DMS79 (cell line): ENCODE data around the gene ZNF77.
A peak's percentile ranks its signal among the peaks of the same experiment; 100 is the strongest.
"Not testable (repeated sequence)": the region's sequence is repeated elsewhere in the genome, so short reads cannot be mapped to it uniquely, and the experiment has no call there.

ENCODE experiments used
- DNase-seq: peaks from one replicate; lab custom pipeline; 2025; lab: John Stamatoyannopoulos, UW

The ZNF77 gene

GRCh38 chr19:2970201-2970835 lies 25.5 kb upstream of the ZNF77 start:
- DNase-seq = no peak

GRCh38 chr19:2969104-2969504 lies 24.3 kb upstream of the ZNF77 start:
- DNase-seq = peak; percentile 94

GRCh38 chr19:2967972-2968371 lies 23.2 kb upstream of the ZNF77 start:
- no peak for DNase-seq

GRCh38 chr19:2964874-2965273 lies 20.1 kb upstream of the ZNF77 start:
- no peak for DNase-seq

GRCh38 chr19:2963631-2964030 lies 18.9 kb upstream of the ZNF77 start:
- DNase-seq = not testable (repeated sequence)

- no peak for DNase-seq
Observed at GRCh38 chr19:2963122-2963521, 18.4 kb upstream of the ZNF77 start.

GRCh38 chr19:2962018-2962670 lies 17.4 kb upstream of the ZNF77 start:
- peak; percentile 63 for DNase-seq

- DNase-seq = no peak
Observed at GRCh38 chr19:2960120-2960519, 15.3 kb upstream of the ZNF77 start.

- no peak for DNase-seq
Observed at GRCh38 chr19:2957160-2957559, 12.4 kb upstream of the ZNF77 start.

GRCh38 chr19:2952953-2953481 lies 8.2 kb upstream of the ZNF77 start:
- DNase-seq = peak; percentile 48

- peak; percentile 98 for DNase-seq
Observed at GRCh38 chr19:2950286-2951124, 5.7 kb upstream of the ZNF77 start.

- no peak for DNase-seq
Observed at GRCh38 chr19:2949939-2950285, 5.1 kb upstream of the ZNF77 start.

- no peak for DNase-seq
Observed at GRCh38 chr19:2945575-2946184, 909 bp upstream of the ZNF77 start.

- DNase-seq = no peak
Observed at GRCh38 chr19:2944403-2944774, 382 bp downstream of the ZNF77 start.

GRCh38 chr19:2942928-2943640 lies 1.7 kb downstream of the ZNF77 start:
- no peak for DNase-seq

- not testable (repeated sequence) for DNase-seq
Observed at GRCh38 chr19:2935863-2936262, 8.9 kb downstream of the ZNF77 start.

GRCh38 chr19:2933490-2933910 lies 11.3 kb downstream of the ZNF77 start:
- no peak for DNase-seq

GRCh38 chr19:2927032-2927430 lies 17.7 kb downstream of the ZNF77 start:
- no peak for DNase-seq

GRCh38 chr19:2926341-2927031 lies 18.3 kb downstream of the ZNF77 start:
- DNase-seq = no peak

GRCh38 chr19:2923510-2923909 lies 21.3 kb downstream of the ZNF77 start:
- DNase-seq = peak; percentile 14

- peak; percentile 26 for DNase-seq
Observed at GRCh38 chr19:2922987-2923386, 21.8 kb downstream of the ZNF77 start.
